Measurements from ENCODE around the gene WHAMM.

- no peak for TF ChIP-seq ZNF274 (IDR thresholded peaks at IDR 0.05; ENCODE audit: low read depth, low read length)
- TF ChIP-seq SUZ12 (IDR thresholded peaks at IDR 0.05; ENCODE audit: extremely low read depth, insufficient read depth, insufficient read length), result no peak
Measured at GRCh38 chr15:82792068-82792467, 17.4 kb upstream of the WHAMM start.

All from NT2/D1 (cell line).